D721Med (cell line): ENCODE measurements around the gene TMEM72.

Experiments
- DNase-seq: peaks from one replicate; pipeline ENCODE4 v3.0.0; 2011; ENCODE audit warnings: low spot score; ENCODE audit not compliant: insufficient read length
- FAIRE-seq: peaks from 2 replicates; lab custom pipeline; 2011; peaks lifted over from hg19 to GRCh38; lab: Jason Lieb, UNC
- CTCF ChIP-seq: IDR thresholded peaks from 2 replicates; pipeline ENCODE4 v1.5.1; 2012; ENCODE audit warnings: mild to moderate bottlenecking, control low read depth; ENCODE audit not compliant: insufficient read depth; ENCODE audit errors: missing control alignments

TMEM72 gene

GRCh38 chr10:44880090-44880715, 30.9 kb upstream of the TMEM72 start:
- TF ChIP-seq CTCF, result no peak
- FAIRE-seq, result no peak
- DNase-seq, result no peak

- FAIRE-seq, result no peak
- DNase-seq, result no peak
These were observed 29.5 kb upstream of the TMEM72 start for GRCh38 chr10:44881649-44882048.

GRCh38 chr10:44882166-44882720, 28.9 kb upstream of the TMEM72 start:
- DNase-seq, result no peak
- no peak for TF ChIP-seq CTCF
- FAIRE-seq, result no peak

More at GRCh38 chr10:44881649-44882048, 29.5 kb upstream of the TMEM72 start:
- no peak for TF ChIP-seq CTCF

- TF ChIP-seq CTCF, result no peak
- no peak for DNase-seq
- no peak for FAIRE-seq
These were observed 27.4 kb upstream of the TMEM72 start for GRCh38 chr10:44883593-44884331.

GRCh38 chr10:44885710-44886109, 25.4 kb upstream of the TMEM72 start:
- TF ChIP-seq CTCF, result no peak
- no peak for FAIRE-seq
- no peak for DNase-seq

- no peak for TF ChIP-seq CTCF
- DNase-seq (no peak), FAIRE-seq (no peak)
These were observed 24.2 kb upstream of the TMEM72 start for GRCh38 chr10:44886966-44887365.

- DNase-seq (no peak), FAIRE-seq (no peak)
- no peak for TF ChIP-seq CTCF
These were observed 22.3 kb upstream of the TMEM72 start for GRCh38 chr10:44888886-44889285.
